GM18909 (cell line): ENCODE results near the gene AGBL1.
"Not testable (repeated sequence)": the region's sequence is repeated elsewhere in the genome, so short reads cannot be mapped to it uniquely, and the experiment has no call there.

Experiments used
- ATAC-seq: cut with Tn5 transposase; IDR thresholded peaks from one replicate; pipeline ENCODE4 v1.9.1; 2021; ENCODE audit warnings: mild to moderate bottlenecking; ENCODE audit not compliant: unreplicated experiment, poor library complexity

AGBL1 gene

GRCh38 chr15:86383611-86384010, 303.9 kb downstream of the AGBL1 start:
- no peak for ATAC-seq

- ATAC-seq = no peak
Measured at GRCh38 chr15:86384186-86384585, 304.5 kb downstream of the AGBL1 start.

GRCh38 chr15:86392296-86392695, 312.6 kb downstream of the AGBL1 start:
- no peak for ATAC-seq

GRCh38 chr15:86392874-86393273, 313.2 kb downstream of the AGBL1 start:
- no peak for ATAC-seq

- no peak for ATAC-seq
Measured at GRCh38 chr15:86394866-86395265, 315.2 kb downstream of the AGBL1 start.

GRCh38 chr15:86399041-86399954, 319.6 kb downstream of the AGBL1 start:
- ATAC-seq = no peak

GRCh38 chr15:86403221-86403620, 323.6 kb downstream of the AGBL1 start:
- no peak for ATAC-seq

GRCh38 chr15:86403914-86404583, 324.4 kb downstream of the AGBL1 start:
- no peak for ATAC-seq

GRCh38 chr15:86408261-86408660, 328.6 kb downstream of the AGBL1 start:
- no peak for ATAC-seq

- ATAC-seq = no peak
Measured at GRCh38 chr15:86411916-86412315, 332.2 kb downstream of the AGBL1 start.

GRCh38 chr15:86413191-86413590, 333.5 kb downstream of the AGBL1 start:
- ATAC-seq = no peak

GRCh38 chr15:86425746-86426145, 346.1 kb downstream of the AGBL1 start:
- ATAC-seq = no peak

GRCh38 chr15:86432861-86433260, 353.2 kb downstream of the AGBL1 start:
- no peak for ATAC-seq

GRCh38 chr15:86433983-86434382, 354.3 kb downstream of the AGBL1 start:
- ATAC-seq = no peak

GRCh38 chr15:86439614-86440013, 359.9 kb downstream of the AGBL1 start:
- ATAC-seq = no peak

GRCh38 chr15:86444527-86444926, 364.9 kb downstream of the AGBL1 start:
- no peak for ATAC-seq

- no peak for ATAC-seq
Measured at GRCh38 chr15:86445579-86446252, 366.0 kb downstream of the AGBL1 start.

- no peak for ATAC-seq
Measured at GRCh38 chr15:86446253-86446640, 366.6 kb downstream of the AGBL1 start.

GRCh38 chr15:86465470-86466039, 385.9 kb downstream of the AGBL1 start:
- ATAC-seq = not testable (repeated sequence)

- ATAC-seq = no peak
Measured at GRCh38 chr15:86481720-86482119, 402.0 kb downstream of the AGBL1 start.

GRCh38 chr15:86483936-86484335, 404.3 kb downstream of the AGBL1 start:
- no peak for ATAC-seq
